Measurements from ENCODE around the gene PLCH1.

The PLCH1 gene

DNA sequence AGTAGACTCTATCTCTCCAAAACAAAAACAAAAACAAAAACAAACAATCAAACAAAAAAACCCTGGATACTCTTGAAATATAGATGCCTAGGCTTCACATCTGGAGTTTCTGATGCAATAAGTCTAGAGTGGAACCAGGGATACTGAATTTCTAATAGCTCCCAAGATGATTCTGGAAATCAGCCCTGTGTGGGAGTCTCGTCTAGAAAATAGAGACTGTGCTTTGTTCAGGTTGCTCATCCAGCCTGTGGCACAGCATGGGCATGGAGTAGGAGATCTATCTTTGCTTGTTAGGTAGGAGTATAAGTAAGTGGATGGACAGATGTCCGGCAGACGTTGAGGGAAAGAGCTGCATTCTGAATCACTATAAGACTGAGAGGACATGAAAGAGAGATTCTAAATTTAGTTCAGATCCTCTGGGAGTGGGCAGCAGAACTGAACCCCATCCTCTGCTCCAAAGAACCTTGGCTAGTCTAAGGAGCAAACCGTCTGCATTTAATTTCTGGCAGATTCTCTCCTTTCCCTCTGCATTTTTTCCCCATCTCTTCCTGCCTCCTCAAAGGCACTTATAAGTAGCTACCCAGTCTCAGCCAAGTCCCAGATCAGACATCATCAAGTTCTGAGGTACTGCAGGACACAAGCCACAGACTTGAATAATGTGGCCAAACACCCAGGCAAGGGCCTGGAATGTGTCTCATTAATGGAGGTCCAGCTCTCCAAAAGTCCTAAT is 358.8 kb downstream of the PLCH1 start:
- no peak overlapping the region for H2AFZ ChIP-seq (ENCODE audit: low read depth, low read length)
- H3K4me3 ChIP-seq (ENCODE audit: low read length) = no peak overlapping the region
- H3K36me3 ChIP-seq (replicated peaks; ENCODE audit: low read depth, low read length) = no peaks in the 10 kb centered on the region
- H3K4me1 ChIP-seq (ENCODE audit: low read length) = no peaks in the 10 kb centered on the region
- H3K27me3 ChIP-seq (ENCODE audit: low read depth, low read length) = no peaks in the 10 kb centered on the region
- TF ChIP-seq EZH2phosphoT487 (IDR thresholded peaks at IDR 0.05; ENCODE audit: low read depth) (no peak), CTCF (IDR thresholded peaks at IDR 0.05; ENCODE audit: low read depth, low read length) (no peak)
- H3K27ac ChIP-seq (ENCODE audit: low read length) = no peak overlapping the region
- no peak overlapping the region for H3K4me2 ChIP-seq (ENCODE audit: low read length)
- H3K9me3 ChIP-seq (ENCODE audit: insufficient read depth, low read length) = no peaks in the 10 kb centered on the region
- no peaks in the 10 kb centered on the region for H4K20me1 ChIP-seq (ENCODE audit: insufficient read depth, low read length)
- no peaks in the 10 kb centered on the region for H3K79me2 ChIP-seq (ENCODE audit: low read length)
- no peak overlapping the region for H3K9ac ChIP-seq (ENCODE audit: low read length)

DNA sequence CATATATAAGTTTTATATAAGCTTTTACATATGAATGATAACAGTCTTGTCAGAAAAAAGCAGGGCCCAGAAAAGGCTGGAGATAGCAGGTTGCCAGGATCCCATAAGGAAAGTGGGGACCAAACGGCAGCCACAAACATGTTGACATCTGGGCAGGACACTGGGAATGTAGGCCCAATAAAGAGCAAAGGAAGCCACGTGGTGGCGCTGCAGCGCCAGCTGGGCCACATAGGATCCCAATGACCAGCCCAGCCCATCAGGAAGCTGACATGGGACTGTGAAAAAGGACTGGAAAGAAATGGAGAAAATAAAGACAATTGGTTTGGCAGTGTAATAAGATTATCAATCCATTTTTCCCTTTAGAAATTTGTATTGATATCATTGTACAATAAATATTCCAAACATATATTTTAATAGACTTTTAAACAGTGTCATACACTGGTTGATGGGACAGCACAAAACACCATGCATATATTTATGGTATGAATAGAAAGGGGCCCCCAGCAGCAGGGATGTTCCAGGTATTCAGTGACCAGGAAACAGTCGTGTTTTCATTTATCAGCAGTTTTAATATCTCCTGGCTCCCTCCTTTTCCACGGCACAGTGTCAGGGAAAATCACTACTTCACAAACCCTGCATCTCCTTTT is 362.4 kb downstream of the PLCH1 start:
- H3K4me3 ChIP-seq (ENCODE audit: low read length) = no peak overlapping the region
- TF ChIP-seq EZH2phosphoT487 (IDR thresholded peaks at IDR 0.05; ENCODE audit: low read depth) (no peak), CTCF (IDR thresholded peaks at IDR 0.05; ENCODE audit: low read depth, low read length) (peak; percentile 89)
- H3K79me2 ChIP-seq (ENCODE audit: low read length) = no peaks in the 10 kb centered on the region
- H4K20me1 ChIP-seq (ENCODE audit: insufficient read depth, low read length) = no peaks in the 10 kb centered on the region
- H3K4me2 ChIP-seq (ENCODE audit: low read length) = no peak overlapping the region
- H3K36me3 ChIP-seq (replicated peaks; ENCODE audit: low read depth, low read length) = no peaks in the 10 kb centered on the region
- H3K9me3 ChIP-seq (ENCODE audit: insufficient read depth, low read length) = no peaks in the 10 kb centered on the region
- H3K4me1 ChIP-seq (ENCODE audit: low read length) = no peaks in the 10 kb centered on the region
- H3K27ac ChIP-seq (ENCODE audit: low read length) = no peak overlapping the region
- no peak overlapping the region for H3K9ac ChIP-seq (ENCODE audit: low read length)
- no peak overlapping the region for H2AFZ ChIP-seq (ENCODE audit: low read depth, low read length)
- no peaks in the 10 kb centered on the region for H3K27me3 ChIP-seq (ENCODE audit: low read depth, low read length)

GRCh38 chr3:155377847-155378246 is 367.0 kb downstream of the PLCH1 start:
- Histone ChIP-seq H3K27ac (ENCODE audit: low read length) (no peak overlapping the region), H3K4me3 (ENCODE audit: low read length) (no peak overlapping the region), H3K27me3 (ENCODE audit: low read depth, low read length) (no peaks in the 10 kb centered on the region), H3K9ac (ENCODE audit: low read length) (no peak overlapping the region), H4K20me1 (ENCODE audit: insufficient read depth, low read length) (no peaks in the 10 kb centered on the region), H3K79me2 (ENCODE audit: low read length) (no peaks in the 10 kb centered on the region), H3K9me3 (ENCODE audit: insufficient read depth, low read length) (no peaks in the 10 kb centered on the region), H3K4me2 (ENCODE audit: low read length) (no peak overlapping the region), H3K36me3 (replicated peaks; ENCODE audit: low read depth, low read length) (no peaks in the 10 kb centered on the region), H3K4me1 (ENCODE audit: low read length) (no peaks in the 10 kb centered on the region), H2AFZ (ENCODE audit: low read depth, low read length) (no peak overlapping the region)
- TF ChIP-seq CTCF (IDR thresholded peaks at IDR 0.05; ENCODE audit: low read depth, low read length) (no peak), EZH2phosphoT487 (IDR thresholded peaks at IDR 0.05; ENCODE audit: low read depth) (no peak)

- Histone ChIP-seq H3K9me3 (ENCODE audit: insufficient read depth, low read length) (no peaks in the 10 kb centered on the region), H3K4me3 (ENCODE audit: low read length) (no peak overlapping the region), H4K20me1 (ENCODE audit: insufficient read depth, low read length) (no peaks in the 10 kb centered on the region), H2AFZ (ENCODE audit: low read depth, low read length) (no peak overlapping the region), H3K27ac (ENCODE audit: low read length) (no peak overlapping the region), H3K36me3 (replicated peaks; ENCODE audit: low read depth, low read length) (no peaks in the 10 kb centered on the region), H3K27me3 (ENCODE audit: low read depth, low read length) (no peaks in the 10 kb centered on the region), H3K9ac (ENCODE audit: low read length) (no peak overlapping the region), H3K79me2 (ENCODE audit: low read length) (no peaks in the 10 kb centered on the region), H3K4me2 (ENCODE audit: low read length) (no peak overlapping the region), H3K4me1 (ENCODE audit: low read length) (no peaks in the 10 kb centered on the region)
- TF ChIP-seq EZH2phosphoT487 (IDR thresholded peaks at IDR 0.05; ENCODE audit: low read depth) = no peak
- no peak for TF ChIP-seq CTCF (IDR thresholded peaks at IDR 0.05; ENCODE audit: low read depth, low read length)
These were observed 367.8 kb downstream of the PLCH1 start for GRCh38 chr3:155377071-155377470.
